Fibroblast of lung (primary cell): Measurements from ENCODE around the gene HTT-AS. TPM values are rescaled to one million over a fixed set of nuclear protein-coding genes. Genes with fewer than 3 reads are reported as not detected.

Experiments used
- DNase-seq, 2 donors: peaks; one replicate each; pipeline versions ENCODE4 v3.0.0 to v3.0.0-alpha.2; 2010; ENCODE audit warnings: low read depth in 2 of 2
- H2AFZ ChIP-seq: 2 replicates; pipeline ENCODE4 v1.5.1; 2012; ENCODE audit warnings: low read length, control low read depth, inconsistent platforms
- H3K27ac ChIP-seq: 2 replicates; pipeline ENCODE4 v1.5.1; 2011; ENCODE audit warnings: low read length, control low read depth; ENCODE audit not compliant: insufficient read depth
- H3K27me3 ChIP-seq: 2 replicates; pipeline ENCODE4 v1.5.1; 2011; ENCODE audit warnings: mild to moderate bottlenecking, low read length; ENCODE audit not compliant: control insufficient read depth, insufficient read depth
- H3K36me3 ChIP-seq: 2 replicates; pipeline ENCODE4 v1.5.1; 2011; ENCODE audit warnings: low read length; ENCODE audit not compliant: control insufficient read depth, insufficient read depth
- H3K4me1 ChIP-seq: 2 replicates; pipeline ENCODE4 v1.5.1; 2011; ENCODE audit warnings: low read length; ENCODE audit not compliant: control insufficient read depth, insufficient read depth; ENCODE audit errors: extremely low read depth
- H3K4me2 ChIP-seq: 2 replicates; pipeline ENCODE4 v1.5.1; 2011; ENCODE audit warnings: low read length, control low read depth; ENCODE audit not compliant: insufficient read depth; ENCODE audit errors: extremely low read depth
- H3K4me3 ChIP-seq, 4 experiments: fragments of 200-600 bp in 1 of 4; sonication (generic) in 1 of 4; replicated peaks in 1 of 4; 2 replicates each; pipeline ENCODE4 v1.5.1; 2011 to 2016; ENCODE audit warnings: low read length in 4 of 4, low read depth in 3 of 4, mild to moderate bottlenecking in 3 of 4, control low read depth in 2 of 4, inconsistent platforms in 1 of 4, mixed read lengths in 1 of 4; ENCODE audit not compliant: insufficient read depth in 1 of 4; ENCODE audit errors: control extremely low read depth in 1 of 4
- H3K79me2 ChIP-seq: 2 replicates; pipeline ENCODE4 v1.5.1; 2012; ENCODE audit warnings: mild to moderate bottlenecking, low read length, inconsistent platforms; ENCODE audit not compliant: control insufficient read depth, insufficient read depth
- H3K9ac ChIP-seq: 2 replicates; pipeline ENCODE4 v1.5.1; 2011; ENCODE audit warnings: mild to moderate bottlenecking, low read length, control low read depth; ENCODE audit not compliant: insufficient read depth
- H3K9me3 ChIP-seq: 2 replicates; pipeline ENCODE4 v1.5.1; 2012; ENCODE audit warnings: low read depth, low read length; ENCODE audit not compliant: control insufficient read depth, insufficient read depth
- H4K20me1 ChIP-seq: 2 replicates; pipeline ENCODE4 v1.5.1; 2011; ENCODE audit warnings: low read length; ENCODE audit not compliant: control insufficient read depth, insufficient read depth; ENCODE audit errors: extremely low read depth
- EZH2 ChIP-seq: IDR thresholded peaks from 2 replicates; pipeline ENCODE4 v1.5.1; 2012; ENCODE audit warnings: low read length, control low read depth, mild to moderate bottlenecking; ENCODE audit errors: missing control alignments
- polyA plus RNA-seq, 2 donors: library from polyadenylated mRNA; depleted of rRNA in 1 of 2; stranded (reverse) in 1 of 2; unstranded in 1 of 2; fragments of >200 nt; gene quantifications; 2 replicates each; pipeline ENCODE4 v1.2.1, GENCODE V29; 2011 to 2012; ENCODE audit warnings: missing spikeins in 1 of 2
- total RNA-seq: library from RNA; depleted of rRNA; stranded (reverse); fragments of >200 nt; gene quantifications from 2 replicates; pipeline ENCODE4 v1.2.1, GENCODE V29; 2014
- TF ChIP-seq, protein P1 (sequence below), 2 donors: IDR thresholded peaks in 1 of 2; conservative IDR thresholded peaks in 1 of 2; 1 replicate in 1 of 2; 2 replicates in 1 of 2; pipeline ENCODE4 v1.5.1; 2011 to 2012; ENCODE audit warnings: low read length in 2 of 2, control low read depth in 1 of 2, inconsistent platforms in 1 of 2, low read depth in 1 of 2, mild to moderate bottlenecking in 1 of 2

HTT-AS gene
- total and polyA plus RNA-seq, 2 donors (not counting 1 experiment from before 2014, with no cell fraction given), result not detected

DNA sequence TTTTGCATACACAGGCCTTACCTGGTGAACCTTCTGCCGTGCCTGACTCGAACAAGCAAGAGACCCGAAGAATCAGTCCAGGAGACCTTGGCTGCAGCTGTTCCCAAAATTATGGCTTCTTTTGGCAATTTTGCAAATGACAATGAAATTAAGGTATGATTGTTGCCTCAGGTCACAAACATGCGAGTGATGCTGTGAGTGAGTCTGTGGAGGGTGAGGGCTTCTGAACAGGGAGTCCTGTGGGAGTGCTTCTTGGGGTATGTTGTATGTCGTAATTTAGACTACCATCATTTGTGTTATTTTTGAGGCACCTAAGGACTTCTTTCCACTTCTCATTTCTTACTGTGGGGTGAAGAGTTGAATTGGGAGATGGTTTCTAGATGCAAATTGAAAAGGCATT is 32.9 kb upstream of the HTT-AS start:
- Histone ChIP-seq H3K27me3 (no peaks in the 10 kb centered on the region), H3K9me3 (no peaks in the 10 kb centered on the region), H4K20me1 (no peaks in the 10 kb centered on the region), H3K79me2 (no peaks in the 10 kb centered on the region), H3K4me2 (no peak overlapping the region), H3K27ac (peak overlapping the region; percentile 62), H3K4me3 (no peak overlapping the region), H3K4me1 (peaks cover 12% of the 10 kb centered on the region), H3K36me3 (peaks cover 1% of the 10 kb centered on the region), H2AFZ (no peak overlapping the region), H3K9ac (no peak overlapping the region)
- DNase-seq, result no peak
- TF ChIP-seq, protein P1, sequence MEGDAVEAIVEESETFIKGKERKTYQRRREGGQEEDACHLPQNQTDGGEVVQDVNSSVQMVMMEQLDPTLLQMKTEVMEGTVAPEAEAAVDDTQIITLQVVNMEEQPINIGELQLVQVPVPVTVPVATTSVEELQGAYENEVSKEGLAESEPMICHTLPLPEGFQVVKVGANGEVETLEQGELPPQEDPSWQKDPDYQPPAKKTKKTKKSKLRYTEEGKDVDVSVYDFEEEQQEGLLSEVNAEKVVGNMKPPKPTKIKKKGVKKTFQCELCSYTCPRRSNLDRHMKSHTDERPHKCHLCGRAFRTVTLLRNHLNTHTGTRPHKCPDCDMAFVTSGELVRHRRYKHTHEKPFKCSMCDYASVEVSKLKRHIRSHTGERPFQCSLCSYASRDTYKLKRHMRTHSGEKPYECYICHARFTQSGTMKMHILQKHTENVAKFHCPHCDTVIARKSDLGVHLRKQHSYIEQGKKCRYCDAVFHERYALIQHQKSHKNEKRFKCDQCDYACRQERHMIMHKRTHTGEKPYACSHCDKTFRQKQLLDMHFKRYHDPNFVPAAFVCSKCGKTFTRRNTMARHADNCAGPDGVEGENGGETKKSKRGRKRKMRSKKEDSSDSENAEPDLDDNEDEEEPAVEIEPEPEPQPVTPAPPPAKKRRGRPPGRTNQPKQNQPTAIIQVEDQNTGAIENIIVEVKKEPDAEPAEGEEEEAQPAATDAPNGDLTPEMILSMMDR (conservative IDR thresholded peaks at IDR 0.05 in 1 of 2, IDR thresholded peaks at IDR 0.05 in 1 of 2; ENCODE audit: low read depth in 1 of 2, low read length in 2 of 2), result no peak

DNA sequence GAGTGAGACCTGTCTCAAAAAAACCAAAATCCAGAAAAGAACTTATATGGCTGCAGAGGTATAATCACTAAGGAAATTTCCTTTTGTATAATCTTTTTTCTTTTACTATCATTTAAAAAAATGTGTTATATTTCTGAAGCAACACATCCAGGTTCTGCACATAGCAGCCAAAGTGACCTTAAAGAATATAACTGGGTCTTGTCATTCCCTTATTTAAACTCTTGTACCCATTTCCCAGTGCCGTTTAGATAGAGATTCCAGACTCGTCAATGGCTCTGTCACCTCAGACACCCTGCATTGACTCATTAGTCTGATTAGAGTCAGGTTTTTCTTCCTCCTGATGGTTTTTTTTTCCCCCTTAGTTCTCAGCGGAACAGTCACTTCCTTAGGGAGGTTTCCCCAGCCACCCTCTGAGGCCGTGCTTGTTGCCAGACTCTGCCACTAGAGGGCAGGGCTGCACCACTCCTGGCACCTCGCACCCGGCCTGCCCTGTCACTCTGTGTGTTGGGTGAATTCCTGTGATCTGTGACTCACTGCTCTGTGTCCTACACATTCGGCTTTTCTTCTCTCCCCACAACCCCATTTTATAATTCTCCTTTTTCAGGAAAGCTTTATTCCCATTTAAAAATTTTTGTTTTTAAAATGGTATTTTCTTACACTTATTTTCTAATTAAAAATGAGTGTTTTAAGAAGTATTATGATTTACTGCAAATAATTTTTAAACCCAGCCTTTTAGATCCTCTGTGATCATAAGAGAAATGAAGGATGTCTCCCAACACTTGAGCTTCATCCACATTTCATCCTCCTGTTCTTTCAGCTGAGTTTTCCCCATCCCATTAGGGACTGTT is 32.2 kb upstream of the HTT-AS start:
- no peak for TF ChIP-seq EZH2
- TF ChIP-seq, protein P1 (conservative IDR thresholded peaks at IDR 0.05 in 1 of 2, IDR thresholded peaks at IDR 0.05 in 1 of 2; ENCODE audit: low read depth in 1 of 2, low read length in 2 of 2), result peak; percentile 94 to 96
- no peak overlapping the region for H3K4me2 ChIP-seq
- no peaks in the 10 kb centered on the region for H3K79me2 ChIP-seq
- H4K20me1 ChIP-seq, result no peaks in the 10 kb centered on the region
- peak overlapping the region; percentile 62 for H3K27ac ChIP-seq
- peak; percentile 84 to 88 for DNase-seq
- no peaks in the 10 kb centered on the region for H3K9me3 ChIP-seq
- no peak overlapping the region for H3K9ac ChIP-seq
- H3K4me1 ChIP-seq, result peaks cover 9% of the 10 kb centered on the region
- H2AFZ ChIP-seq, result no peak overlapping the region
- no peak overlapping the region for H3K4me3 ChIP-seq
- peaks cover 1% of the 10 kb centered on the region for H3K36me3 ChIP-seq
- no peaks in the 10 kb centered on the region for H3K27me3 ChIP-seq

GRCh38 chr4:3098346-3098745 is 24.0 kb upstream of the HTT-AS start:
- H3K9me3 ChIP-seq, result no peaks in the 10 kb centered on the region
- H3K79me2 ChIP-seq, result no peaks in the 10 kb centered on the region
- no peaks in the 10 kb centered on the region for H3K36me3 ChIP-seq
- H3K27me3 ChIP-seq, result no peaks in the 10 kb centered on the region
- no peak overlapping the region for H3K9ac ChIP-seq
- TF ChIP-seq, protein P1 (conservative IDR thresholded peaks at IDR 0.05 in 1 of 2, IDR thresholded peaks at IDR 0.05 in 1 of 2; ENCODE audit: low read depth in 1 of 2, low read length in 2 of 2), result no peak
- no peak for TF ChIP-seq EZH2
- H4K20me1 ChIP-seq, result no peaks in the 10 kb centered on the region
- no peak overlapping the region for H2AFZ ChIP-seq
- no peak overlapping the region for H3K4me3 ChIP-seq
- no peak overlapping the region for H3K27ac ChIP-seq
- no peak overlapping the region for H3K4me2 ChIP-seq
- no peak for DNase-seq
- H3K4me1 ChIP-seq, result no peaks in the 10 kb centered on the region
